ENCODE data around the gene THRB. TPM values are rescaled to one million over a fixed set of nuclear protein-coding genes. Genes with fewer than 3 reads are reported as not detected.

THRB gene
- total RNA-seq, 4 donors from 2014 or later: 6.3 to 10.3 (median 8.5) TPM

DNA sequence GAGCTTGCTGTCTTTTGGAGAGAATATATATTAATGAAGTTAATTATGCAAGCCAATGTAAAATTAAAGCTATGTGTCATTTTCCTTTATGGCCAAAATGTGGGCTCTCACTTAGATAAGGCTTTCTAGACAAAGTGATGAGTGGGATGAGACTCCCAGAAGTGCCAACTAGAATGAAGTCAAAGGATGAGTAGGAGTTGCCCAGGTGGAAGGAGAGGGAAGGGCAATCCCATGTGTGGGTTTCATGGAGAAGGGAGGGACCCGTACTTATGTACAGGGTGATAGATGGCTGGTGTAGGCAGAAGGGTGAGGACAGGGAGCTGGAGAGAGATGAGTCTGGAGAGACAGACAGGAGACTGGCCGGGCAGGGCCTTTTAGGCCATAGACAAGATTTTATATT is 239.2 kb downstream of the THRB start:
- WGBS, 2 donors: 95 to 98% methylated on average over 2 of the region's 2 CpGs
- H3K4me3 ChIP-seq: no peak overlapping the region
- H3K36me3 ChIP-seq: no peaks in the 10 kb centered on the region
- no peak overlapping the region for H3K27ac ChIP-seq
- TF ChIP-seq EP300 (IDR thresholded peaks at IDR 0.05) (no peak), POLR2A (IDR thresholded peaks at IDR 0.05) (no peak)
- TF ChIP-seq, protein P1, sequence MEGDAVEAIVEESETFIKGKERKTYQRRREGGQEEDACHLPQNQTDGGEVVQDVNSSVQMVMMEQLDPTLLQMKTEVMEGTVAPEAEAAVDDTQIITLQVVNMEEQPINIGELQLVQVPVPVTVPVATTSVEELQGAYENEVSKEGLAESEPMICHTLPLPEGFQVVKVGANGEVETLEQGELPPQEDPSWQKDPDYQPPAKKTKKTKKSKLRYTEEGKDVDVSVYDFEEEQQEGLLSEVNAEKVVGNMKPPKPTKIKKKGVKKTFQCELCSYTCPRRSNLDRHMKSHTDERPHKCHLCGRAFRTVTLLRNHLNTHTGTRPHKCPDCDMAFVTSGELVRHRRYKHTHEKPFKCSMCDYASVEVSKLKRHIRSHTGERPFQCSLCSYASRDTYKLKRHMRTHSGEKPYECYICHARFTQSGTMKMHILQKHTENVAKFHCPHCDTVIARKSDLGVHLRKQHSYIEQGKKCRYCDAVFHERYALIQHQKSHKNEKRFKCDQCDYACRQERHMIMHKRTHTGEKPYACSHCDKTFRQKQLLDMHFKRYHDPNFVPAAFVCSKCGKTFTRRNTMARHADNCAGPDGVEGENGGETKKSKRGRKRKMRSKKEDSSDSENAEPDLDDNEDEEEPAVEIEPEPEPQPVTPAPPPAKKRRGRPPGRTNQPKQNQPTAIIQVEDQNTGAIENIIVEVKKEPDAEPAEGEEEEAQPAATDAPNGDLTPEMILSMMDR (IDR thresholded peaks at IDR 0.05): no peak
- DNase-seq (ENCODE audit: low spot score in 2 of 2): no peak
- no peaks in the 10 kb centered on the region for H3K9me3 ChIP-seq
- no peaks in the 10 kb centered on the region for H3K4me1 ChIP-seq
- no peaks in the 10 kb centered on the region for H3K27me3 ChIP-seq

DNA sequence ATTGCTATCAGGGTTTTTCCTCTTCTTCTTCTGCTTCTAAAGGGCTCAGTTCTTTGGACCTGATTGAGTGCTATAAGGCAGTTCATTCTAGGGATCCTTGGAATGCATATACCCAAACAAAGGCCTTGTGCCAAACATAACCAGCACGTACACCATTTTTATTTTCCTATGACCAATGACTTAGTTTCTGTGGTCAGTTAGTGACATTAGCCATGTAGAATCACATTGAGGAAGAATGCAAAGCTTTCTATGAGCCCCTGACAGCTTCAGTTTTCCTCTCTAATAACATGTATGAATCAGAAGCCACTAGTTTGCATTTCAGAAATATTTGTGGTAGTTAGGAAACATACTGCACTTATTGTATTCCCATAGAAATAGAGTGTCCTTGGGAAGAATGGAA is 240.0 kb downstream of the THRB start:
- H3K27me3 ChIP-seq: no peaks in the 10 kb centered on the region
- DNase-seq (ENCODE audit: low spot score in 2 of 2): no peak
- TF ChIP-seq POLR2A (IDR thresholded peaks at IDR 0.05) (no peak), EP300 (IDR thresholded peaks at IDR 0.05) (no peak)
- TF ChIP-seq, protein P1 (IDR thresholded peaks at IDR 0.05): no peak
- 27 to 45% methylated on average over 1 of the region's 1 CpG for WGBS, 2 donors
- H3K4me1 ChIP-seq: no peaks in the 10 kb centered on the region
- H3K9me3 ChIP-seq: no peaks in the 10 kb centered on the region
- H3K36me3 ChIP-seq: no peaks in the 10 kb centered on the region
- H3K27ac ChIP-seq: no peak overlapping the region
- H3K4me3 ChIP-seq: no peak overlapping the region

DNA sequence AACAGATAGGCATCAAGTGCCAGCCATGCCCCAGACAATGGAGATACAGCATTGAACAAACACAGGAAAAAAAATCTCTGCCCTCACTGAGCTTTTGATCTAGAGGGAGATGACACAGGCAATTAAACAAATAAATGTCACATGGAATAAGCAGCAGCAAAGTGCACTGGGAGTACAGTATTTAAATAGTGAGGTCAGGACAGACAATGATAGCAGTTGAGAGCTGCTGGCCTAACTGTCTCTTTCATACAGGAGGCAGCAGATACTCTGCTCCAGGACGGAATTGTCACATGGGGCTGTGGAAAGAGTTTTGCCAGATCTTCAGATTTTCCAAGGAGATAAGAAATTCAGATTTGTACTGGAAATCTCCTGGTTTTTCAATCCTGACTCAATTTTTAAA is 241.3 kb downstream of the THRB start:
- no peak for DNase-seq (ENCODE audit: low spot score in 2 of 2)
- no peaks in the 10 kb centered on the region for H3K36me3 ChIP-seq
- TF ChIP-seq EP300 (IDR thresholded peaks at IDR 0.05) (no peak), POLR2A (IDR thresholded peaks at IDR 0.05) (no peak)
- TF ChIP-seq, protein P1 (IDR thresholded peaks at IDR 0.05): no peak
- no peak overlapping the region for H3K27ac ChIP-seq
- H3K4me3 ChIP-seq: no peak overlapping the region
- no peaks in the 10 kb centered on the region for H3K9me3 ChIP-seq
- WGBS, 2 donors: 61 to 75% methylated on average over 1 of the region's 1 CpG
- H3K27me3 ChIP-seq: no peaks in the 10 kb centered on the region
- no peaks in the 10 kb centered on the region for H3K4me1 ChIP-seq

DNA sequence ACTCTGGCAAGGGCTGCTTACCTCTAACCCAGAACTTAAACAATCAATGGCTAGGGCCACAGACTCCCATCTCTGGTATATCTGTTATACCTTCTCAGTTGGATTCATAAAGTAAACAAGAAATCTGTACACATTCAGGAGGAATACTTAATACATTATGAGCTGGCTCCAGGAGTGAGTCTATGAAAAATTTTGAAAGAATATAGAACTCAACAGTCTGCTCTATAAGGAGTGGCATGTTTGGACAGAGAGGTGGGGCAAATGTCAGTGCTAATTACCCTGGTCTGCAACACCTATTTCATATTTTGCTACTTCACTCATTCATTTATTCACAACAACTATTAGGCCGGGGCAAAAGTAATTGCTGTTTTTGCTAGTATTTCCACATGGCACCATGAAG is 245.1 kb downstream of the THRB start:
- Histone ChIP-seq H3K27ac (no peak overlapping the region), H3K9me3 (no peaks in the 10 kb centered on the region), H3K36me3 (no peaks in the 10 kb centered on the region), H3K4me1 (no peaks in the 10 kb centered on the region), H3K27me3 (no peaks in the 10 kb centered on the region), H3K4me3 (no peak overlapping the region)
- no peak for DNase-seq (ENCODE audit: low spot score in 2 of 2)
- TF ChIP-seq POLR2A (IDR thresholded peaks at IDR 0.05) (no peak), EP300 (IDR thresholded peaks at IDR 0.05) (no peak)
- TF ChIP-seq, protein P1 (IDR thresholded peaks at IDR 0.05): no peak
- 94 to 96% methylated on average over 1 of the region's 1 CpG for WGBS, 2 donors

DNA sequence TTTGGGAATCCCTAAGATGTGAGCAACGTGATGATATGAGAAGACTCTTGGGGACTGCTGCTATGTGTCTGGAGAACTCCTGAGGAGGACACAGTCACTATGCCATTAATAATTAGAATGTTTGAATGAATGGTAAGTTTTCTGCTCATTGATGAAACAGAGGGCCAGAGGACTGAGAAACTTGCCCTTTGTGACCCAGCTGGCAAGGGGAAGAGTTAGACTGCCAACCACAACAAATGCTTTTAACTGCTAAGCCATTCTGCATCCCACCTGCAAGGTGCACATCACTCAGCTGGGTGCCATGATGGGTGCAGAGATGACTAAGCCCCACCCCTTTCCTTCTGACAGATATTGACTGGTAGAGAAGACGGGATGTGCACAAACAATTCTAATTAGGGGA is 249.6 kb downstream of the THRB start:
- Histone ChIP-seq H3K4me1 (peaks cover 0 to 20% (median 0%) of the 10 kb centered on the region in 4 donors), H3K27ac (no peak overlapping the region), H3K36me3 (no peaks in the 10 kb centered on the region), H3K4me3 (no peak overlapping the region), H3K27me3 (no peaks in the 10 kb centered on the region), H3K9me3 (no peaks in the 10 kb centered on the region)
- 72 to 73% methylated on average over 2 of the region's 2 CpGs for WGBS, 2 donors
- TF ChIP-seq POLR2A (IDR thresholded peaks at IDR 0.05) (no peak), EP300 (IDR thresholded peaks at IDR 0.05) (no peak)
- TF ChIP-seq, protein P1 (IDR thresholded peaks at IDR 0.05): no peak
- no peak for DNase-seq (ENCODE audit: low spot score in 2 of 2)
